HL-60/S4 treated with retinoic acid at 250 ng/mL for 4 days and 3 days (cell line): Measurements from ENCODE around the gene PIKFYVE.
"Not testable (repeated sequence)": the region's sequence is repeated elsewhere in the genome, so short reads cannot be mapped to it uniquely, and the experiment has no call there.

Source experiments
- in situ Hi-C: fragments of 300-500 bp; cut with MboI; formaldehyde crosslinking; loops from 2 replicates; pipeline ENCODE4 v1.7.0; 2022; ENCODE audit warnings: low sequenced_read_pairs

Gene PIKFYVE

DNA sequence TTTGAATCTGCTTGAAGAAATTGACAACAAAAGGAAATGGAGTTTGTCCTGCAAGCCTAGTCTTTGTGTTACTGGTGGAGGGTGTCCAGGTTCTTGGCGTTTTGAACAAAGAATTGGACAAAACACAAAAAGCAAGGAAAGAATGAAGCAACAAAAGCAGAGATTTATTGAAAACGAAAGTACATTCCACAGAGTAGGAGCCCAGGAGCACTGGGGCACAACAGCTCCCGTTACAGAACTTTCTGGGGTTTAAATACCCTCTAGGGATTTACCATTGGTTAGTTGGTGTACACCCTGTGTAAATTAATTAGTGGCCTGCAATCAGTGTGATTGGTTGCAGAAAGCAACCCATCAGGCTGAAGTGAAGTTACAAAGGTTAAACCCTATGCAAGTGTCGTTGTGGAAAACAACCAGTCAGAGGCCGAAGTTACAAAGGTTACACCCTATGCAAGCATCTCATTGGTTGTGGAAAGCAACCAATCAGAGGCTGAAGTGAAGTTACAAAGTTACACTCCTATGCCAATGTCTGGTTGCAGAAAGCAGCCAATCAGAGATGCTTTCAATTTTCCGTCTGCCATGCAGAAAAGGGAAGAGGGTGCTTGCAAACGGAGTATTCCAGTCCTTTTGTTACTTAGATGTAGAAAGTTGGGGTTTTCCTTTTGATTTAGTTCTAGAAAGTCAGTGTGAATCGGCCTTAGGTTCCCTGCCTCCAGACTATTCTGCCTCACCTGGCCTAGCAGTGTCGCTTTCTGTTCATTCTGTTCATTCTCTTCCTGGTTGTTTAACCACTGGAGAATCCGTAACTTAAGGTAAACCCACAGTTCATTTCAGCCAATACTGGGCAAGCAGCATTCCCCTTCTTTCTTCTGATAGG lies 92.9 kb downstream of the PIKFYVE start:
- in situ Hi-C loops = no loop called here

DNA sequence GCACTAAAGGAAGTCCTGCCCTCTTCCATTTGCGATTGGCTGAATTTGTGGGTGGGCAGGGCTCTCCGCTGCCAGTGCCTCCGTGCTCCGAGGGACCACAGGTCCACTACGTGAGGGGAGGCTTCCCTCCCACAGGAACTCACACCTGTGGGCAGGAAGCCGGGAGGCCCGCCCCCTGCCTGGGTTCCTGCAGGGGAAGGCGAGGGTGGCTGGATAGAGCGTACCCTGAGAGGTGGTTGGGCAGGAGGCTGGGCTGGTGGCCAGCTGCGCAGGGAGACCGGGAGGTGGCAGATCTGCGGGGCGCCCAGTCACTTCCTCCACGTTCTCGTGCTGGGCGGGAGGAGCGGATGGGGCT lies 93.6 kb downstream of the PIKFYVE start:
- in situ Hi-C loops = no loop called here

DNA sequence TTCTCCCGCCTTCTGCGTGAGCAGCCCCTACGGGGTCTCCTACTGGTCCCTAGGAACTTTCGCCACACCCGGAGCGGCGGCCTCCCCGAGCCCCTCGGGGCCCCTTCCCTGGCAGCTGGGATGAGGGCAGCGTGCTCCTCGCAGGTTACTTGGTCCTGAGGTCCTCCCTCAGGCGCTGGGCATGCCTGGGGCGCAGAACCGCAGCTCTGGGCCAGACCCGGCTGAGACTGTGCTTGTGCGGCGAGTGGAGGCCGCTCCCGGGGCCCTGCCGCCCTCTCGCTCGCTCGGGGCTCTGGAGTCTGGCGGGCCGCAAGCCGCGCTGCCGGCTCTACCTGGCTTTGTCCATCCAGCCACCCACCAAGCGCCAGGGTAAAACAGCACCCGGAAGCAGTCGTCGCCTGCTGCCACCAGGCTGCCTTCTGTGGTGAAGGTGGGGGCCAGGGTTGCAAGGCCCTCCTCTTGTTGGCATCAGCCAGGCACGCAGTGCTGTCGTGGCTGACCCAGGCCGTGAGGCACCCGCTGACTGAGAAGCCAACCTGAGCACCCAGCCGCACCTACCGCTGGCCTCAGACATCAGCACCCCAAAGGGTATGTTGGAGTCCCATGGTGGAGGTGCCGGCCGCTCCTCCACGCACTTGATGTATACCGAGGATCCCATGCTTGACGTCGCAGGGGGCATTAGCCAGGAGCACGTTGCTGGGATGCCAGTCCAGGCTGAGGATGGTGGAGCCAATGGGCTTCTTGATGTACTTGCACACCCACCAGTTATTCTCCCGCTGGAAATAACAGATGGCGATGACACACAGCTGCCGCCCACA lies 94.4 kb downstream of the PIKFYVE start:
- in situ Hi-C loops = no loop called here

DNA sequence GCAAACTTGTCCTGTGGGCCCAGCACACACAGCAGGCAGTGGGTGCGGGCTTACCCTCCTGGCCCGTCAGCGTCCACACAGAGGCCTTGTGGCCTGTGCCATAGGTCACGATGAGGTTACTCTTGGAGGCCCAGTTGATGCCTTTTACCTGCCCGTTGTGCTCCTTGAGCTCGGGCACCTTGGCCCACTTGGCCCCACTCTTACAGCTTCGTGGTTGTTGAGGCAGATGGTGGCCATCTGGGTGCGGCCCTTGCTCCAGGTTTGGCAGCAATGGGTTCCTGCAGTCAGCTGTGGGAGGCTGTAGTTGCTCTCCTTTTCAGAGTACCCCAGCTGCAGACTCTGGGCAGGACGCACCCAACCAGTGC lies 95.0 kb downstream of the PIKFYVE start:
- in situ Hi-C loops = no loop called here

DNA sequence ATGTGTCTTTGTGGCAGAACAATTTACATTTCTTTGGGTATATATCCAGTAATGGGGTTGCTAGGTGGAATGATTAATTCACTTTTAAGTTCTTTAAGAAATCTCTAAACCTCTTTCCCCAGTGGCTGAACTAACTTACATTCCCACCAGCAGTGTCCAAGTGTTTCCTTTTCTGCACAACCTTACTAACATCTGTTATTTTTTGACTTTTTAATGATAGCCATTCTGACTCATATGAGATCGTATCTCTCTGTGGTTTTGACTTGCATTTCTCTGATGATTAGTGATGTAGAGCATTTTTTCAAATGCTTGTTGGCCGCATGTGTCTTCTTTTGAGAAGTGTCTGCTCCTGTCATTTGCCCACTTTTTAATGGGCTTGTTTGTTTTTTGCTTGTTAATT lies 97.4 kb downstream of the PIKFYVE start:
- in situ Hi-C loops = no loop called here

DNA sequence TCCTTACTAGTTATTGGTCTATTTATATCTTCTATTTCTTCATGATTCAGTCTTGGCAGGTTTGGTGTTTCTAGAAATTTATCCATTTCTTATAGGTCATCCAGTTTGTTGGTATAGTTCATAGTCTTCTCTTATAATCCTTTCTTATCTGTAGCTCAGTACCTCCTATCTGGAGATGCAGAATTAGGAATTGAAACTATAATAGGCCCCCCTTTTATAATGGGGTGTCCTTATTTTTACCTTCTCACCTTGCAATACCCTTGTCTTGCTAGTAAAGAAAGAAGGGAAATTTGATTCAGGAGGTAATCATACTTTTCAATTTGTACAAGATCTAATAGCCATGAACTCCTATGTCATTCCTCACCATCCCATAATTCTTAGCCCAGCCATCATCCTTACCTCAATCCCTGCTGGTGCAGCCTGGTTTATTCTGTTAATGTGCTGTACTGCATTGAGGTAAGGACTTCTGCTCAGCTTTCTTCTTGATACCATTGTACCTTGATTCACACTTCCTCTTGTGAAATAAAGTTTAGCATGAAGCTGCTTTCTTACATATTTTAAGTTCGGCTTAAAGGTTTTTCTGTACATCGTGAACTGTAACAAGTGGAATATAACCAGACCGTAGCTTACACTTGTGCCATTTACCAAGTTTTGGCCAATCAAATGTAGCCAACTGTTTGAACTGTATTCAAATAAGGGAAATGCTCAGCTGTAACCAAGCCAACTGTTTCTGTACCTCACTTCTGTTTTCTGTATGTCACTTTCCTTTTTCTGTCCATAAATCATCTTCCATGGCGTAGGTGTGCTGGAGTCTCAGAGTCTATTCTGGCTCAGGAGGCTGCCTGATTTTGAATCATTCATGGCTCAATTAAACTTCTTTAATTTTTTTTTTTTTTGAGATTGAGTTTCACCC lies 100.4 kb downstream of the PIKFYVE start:
- in situ Hi-C loops = no loop called here

DNA sequence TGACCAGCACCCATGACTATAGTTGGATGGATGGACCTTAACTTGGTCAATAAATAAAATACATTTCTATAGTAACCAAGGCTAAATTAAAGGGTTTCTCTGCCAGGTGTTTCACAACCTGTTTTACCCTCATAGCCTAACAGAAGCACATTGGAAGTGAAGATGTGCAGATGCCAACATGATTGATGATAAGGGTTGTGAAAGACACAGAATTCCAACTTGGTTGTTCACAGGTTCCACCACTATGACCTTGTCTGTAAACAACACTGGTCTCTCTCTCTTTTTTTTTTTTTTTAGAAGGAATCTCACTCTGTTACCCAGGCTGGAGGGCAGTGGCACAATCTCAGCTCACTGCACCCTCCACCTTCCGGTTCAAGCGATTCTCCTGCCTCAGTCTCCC lies 103.0 kb downstream of the PIKFYVE start:
- in situ Hi-C loops = no loop called here

DNA sequence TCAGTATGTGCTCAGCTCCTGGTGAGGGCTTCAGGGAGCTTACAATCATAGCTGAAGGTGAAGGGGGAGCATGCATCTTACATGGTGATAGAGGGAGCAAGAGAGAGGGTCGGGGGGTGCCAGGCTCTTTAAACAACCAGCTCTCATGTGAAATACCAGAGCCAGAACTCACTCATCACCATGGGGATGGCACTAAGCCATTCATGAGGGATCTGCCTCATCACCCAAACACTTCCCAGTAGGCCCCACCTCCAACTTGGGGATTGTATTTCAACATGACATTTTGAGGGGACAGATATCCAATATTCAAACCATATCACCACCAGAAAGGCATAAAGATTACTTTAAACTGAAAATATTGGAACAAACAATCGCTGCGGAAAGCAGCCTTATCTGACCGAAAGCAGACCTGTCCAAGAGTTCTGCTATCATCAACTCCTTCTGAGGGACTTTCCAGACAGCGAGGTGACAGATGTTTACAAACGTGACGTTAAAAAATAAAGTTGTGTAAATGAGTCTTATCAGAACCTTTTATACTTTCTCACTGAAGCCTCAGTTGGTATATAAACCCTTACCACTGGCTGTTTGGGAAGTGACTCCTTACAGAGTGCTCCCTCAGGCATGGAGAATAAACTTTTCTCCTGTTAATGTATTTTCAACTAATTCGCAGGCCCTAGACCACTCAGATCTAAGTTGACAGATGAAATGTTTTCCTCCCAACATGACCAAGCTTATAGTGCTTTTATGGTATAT lies 105.0 kb downstream of the PIKFYVE start:
- in situ Hi-C loops = no loop called here

DNA sequence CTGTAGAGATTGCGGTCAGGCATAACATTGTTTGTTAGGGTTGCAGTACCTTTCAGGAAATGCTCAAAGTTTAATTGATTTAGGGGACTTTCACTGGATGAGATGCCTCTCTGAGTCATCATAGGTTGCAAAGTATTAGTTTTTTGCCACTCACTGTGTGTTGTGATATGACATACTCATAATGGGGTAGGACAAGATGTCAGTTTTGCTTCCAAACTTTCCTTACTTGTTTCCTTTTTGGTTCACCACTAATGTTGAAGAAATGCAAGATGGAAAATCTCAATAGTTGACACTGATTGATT lies 105.5 kb downstream of the PIKFYVE start:
- in situ Hi-C loops = no loop called here

DNA sequence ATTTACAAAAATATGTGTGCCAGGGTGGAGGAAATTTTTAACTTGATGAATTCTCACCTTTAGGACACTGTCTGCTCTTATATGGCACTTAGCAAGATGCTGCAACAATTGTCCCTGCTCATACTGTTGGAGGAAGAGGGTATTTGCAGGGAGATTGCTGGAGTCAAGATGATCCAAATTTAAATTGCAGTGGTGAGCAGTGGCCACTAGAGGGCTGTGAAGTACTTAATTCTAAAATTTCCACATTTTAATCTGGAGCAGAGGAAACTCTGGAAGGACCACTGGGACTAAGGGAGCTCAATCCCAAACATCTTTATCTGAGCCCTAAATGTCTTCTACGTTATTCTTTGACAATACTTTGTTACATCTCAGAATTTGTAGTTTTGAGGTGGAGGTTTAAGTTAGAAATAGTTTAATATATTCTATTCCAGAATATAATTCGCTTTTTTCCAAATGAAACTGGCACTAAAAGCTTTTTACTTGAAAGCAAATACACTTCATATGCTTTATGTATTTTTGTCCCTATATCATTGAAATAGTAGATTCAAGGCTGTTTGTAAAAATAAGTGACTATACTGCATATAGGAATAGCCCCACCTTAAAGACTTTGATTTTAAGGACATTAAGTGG lies 107.5 kb downstream of the PIKFYVE start:
- in situ Hi-C loops = no loop called here

DNA sequence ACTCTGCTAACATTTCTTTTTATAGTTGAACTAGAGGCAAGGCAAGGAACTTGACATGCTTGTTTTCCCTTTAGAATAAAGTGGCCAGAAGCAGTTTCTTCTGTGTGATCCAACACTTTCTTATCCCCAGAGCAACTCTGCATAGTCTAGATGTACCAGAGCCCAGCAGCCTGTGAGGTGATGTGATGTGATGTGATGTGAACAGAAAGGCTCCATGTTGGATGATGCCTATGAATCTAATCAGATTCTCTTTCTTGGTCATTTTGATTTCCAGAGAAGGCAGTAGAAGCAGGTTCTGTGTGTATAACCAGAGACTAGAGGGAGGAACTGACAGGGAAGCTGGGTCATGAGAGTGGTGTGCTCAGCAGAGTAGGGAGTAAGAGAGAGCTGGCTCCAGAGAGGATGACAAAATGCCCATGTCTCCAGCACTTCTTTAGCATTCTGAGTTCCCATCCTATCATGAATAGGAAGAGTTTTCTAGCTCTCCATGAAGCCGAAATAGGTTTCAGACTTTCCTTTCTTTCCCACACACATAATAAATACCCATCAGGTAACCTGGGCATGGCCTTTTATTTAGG lies 109.5 kb downstream of the PIKFYVE start:
- in situ Hi-C loops = no loop called here

DNA sequence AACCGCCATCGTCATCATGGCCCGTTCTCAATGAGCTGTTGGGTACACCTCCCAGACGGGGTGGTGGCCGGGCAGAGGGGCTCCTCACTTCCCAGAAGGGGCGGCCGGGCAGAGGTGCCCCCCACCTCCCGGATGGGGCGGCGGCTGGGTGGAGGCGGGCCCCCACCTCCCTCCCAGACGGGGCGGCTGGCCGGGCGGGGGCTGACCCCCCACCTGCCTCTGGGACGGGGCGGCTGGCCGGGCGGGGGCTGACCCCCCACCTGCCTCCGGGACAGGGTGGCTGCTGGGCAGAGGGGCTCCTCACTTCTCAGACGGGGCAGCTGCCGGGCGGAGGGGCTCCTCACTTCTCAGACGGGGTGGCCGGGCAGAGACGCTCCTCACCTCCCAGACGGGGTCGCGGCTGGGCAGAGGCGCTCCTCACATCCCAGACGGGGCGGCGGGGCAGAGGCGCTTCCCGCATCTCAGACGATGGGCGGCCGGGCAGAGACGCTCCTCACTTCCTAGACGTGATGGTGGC lies 111.3 kb downstream of the PIKFYVE start:
- in situ Hi-C loops = not testable (repeated sequence)

DNA sequence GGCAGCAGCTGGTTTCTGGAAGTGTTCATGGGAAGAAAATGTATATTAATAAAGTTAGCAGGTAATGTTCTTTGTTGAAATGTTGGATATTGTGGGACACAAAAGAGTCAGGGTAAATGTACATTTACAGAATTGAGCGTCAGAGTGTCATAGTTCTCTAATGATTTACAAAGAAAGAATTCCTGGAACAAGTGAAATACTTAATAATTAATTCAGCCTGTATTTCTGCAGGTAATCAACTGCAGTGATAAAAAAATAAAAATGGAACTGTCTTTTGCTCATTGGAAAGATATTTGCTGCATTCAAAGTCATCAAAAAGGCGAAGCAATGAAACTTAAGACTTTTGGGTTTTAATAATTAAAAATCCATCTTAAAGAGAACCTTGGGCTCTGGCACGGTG lies 113.1 kb downstream of the PIKFYVE start:
- in situ Hi-C loops = no loop called here

DNA sequence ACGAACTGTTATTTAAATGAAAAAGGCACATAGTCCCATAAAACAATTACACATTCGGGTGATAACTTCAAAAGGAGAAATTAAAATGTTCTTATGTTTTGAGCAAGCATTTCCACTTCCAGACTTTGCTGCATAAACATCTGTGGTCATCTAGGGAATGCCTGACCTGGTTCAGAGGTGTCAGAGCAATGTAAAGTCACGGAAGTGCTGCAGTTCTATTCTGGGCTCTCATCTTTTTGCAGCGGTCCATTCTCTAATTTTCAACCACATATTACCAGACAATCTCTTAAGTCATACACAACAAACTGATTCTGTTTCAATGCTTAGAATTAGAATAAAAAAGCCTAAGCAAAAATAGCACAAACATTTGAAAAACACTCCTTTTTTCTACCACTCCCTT lies 118.6 kb downstream of the PIKFYVE start:
- in situ Hi-C loops = no loop called here

DNA sequence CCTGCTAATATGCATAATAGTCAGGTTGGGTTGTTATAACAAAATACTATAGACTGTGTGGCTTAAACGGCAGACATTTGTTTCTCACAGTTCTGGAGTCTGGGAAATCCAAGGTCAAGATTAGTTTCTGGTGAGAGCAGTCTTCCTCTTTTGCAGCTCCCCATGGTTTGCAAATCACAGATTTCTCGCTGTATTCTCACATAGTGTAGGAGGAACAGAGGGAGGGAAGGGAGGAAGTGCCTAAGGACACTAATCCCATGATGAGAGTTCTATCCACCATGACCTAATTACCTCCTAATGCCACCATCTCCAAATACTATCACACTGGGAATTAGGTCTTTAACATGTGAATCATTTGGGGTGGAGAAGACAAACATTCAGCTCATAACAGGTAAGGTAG lies 120.5 kb downstream of the PIKFYVE start:
- in situ Hi-C loops = no loop called here

DNA sequence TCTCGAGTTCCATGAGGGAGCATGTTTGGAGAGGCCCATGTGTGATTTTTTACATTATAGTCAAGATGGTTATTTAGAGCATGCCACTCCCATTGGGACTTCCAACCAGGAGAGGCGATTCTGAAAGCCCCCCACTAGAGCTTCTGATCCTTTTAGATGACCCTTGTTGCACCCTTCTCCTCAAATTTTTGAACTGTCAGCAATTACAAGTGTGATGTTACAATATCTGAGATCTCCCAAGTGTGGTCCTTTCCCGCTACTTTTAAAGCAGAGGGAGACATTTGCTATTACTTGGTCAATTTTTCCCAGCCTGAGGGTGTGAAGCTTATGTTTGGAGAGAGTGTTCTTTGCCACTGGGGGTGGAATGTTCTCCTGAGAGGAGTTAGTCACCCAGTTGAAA lies 123.9 kb downstream of the PIKFYVE start:
- in situ Hi-C loops = no loop called here

DNA sequence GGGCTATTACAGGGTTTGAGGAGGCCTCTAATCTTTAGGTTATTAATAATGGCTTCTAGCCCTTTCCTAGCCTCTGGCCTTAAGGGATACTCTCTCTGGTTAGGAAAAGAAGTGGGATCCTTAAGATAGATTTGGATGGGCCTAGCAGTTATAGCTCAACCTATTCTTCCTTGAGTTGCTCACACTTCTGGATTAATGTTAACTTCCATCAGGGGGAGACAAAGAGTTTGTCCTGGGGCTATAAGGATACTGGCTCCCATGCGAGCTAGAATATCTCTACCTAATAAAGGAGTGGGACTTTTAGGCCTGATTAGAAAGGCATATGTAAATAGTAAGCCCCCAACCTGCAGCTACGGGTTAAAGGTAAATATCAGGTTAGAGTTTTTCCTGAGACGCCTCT lies 126.2 kb downstream of the PIKFYVE start:
- in situ Hi-C loops = no loop called here

DNA sequence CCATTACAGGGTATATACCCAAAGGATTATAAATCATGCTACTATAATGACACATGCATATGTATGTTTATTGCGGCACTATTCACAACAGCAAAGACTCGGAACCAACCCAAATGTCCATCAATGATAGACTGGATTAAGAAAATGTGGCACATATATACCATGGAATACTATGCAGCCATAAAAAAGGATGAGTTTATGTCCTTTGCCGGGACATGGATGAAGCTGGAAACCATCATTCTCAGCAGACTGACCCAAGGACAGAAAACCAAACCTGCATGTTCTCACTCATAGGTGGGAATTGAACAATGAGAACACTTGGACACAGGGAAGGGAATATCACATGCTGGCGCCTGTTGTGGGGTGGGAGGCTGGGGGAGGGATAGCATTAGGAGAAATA lies 130.7 kb downstream of the PIKFYVE start:
- in situ Hi-C loops = not testable (repeated sequence)

DNA sequence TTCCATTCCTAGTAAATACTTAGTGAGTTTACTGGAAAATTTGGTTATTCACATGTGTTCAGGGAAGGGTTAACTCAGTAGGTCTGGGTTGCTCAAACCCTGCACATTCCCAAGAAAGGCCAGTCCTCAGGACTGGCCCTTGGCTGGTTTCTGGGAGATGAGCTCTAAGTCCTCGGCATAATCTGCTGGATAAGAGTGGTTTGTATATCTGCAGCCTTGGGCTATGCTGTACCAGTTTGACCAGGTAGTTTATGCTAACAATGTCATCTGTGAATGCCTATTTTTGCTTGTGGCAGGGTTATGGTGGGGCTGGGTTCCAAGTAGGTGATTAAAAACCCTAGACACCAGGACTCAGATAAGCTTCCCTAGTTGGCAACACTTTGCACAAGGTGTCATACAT lies 133.1 kb downstream of the PIKFYVE start:
- in situ Hi-C loops = no loop called here
